Endothelial cell (in vitro differentiated cells): ENCODE results near the gene IQGAP1. TPM values are rescaled to one million over a fixed set of nuclear protein-coding genes. Genes with fewer than 3 reads are reported as not detected.
A peak's percentile ranks its signal among the peaks of the same experiment; 100 is the strongest.

Experiments
- DNase-seq: peaks from one replicate; pipeline ENCODE4 v3.0.0; 2021; ENCODE audit warnings: low spot score
- H3K27ac Mint-ChIP-seq: one replicate; pipeline ENCODE4 v1.8.0; 2021; ENCODE audit warnings: mixed read lengths, inconsistent platforms; ENCODE audit not compliant: unreplicated experiment
- H3K27me3 Mint-ChIP-seq: one replicate; pipeline ENCODE4 v1.8.0; 2021; ENCODE audit warnings: mild to moderate bottlenecking, moderate library complexity, mixed read lengths, inconsistent platforms; ENCODE audit not compliant: unreplicated experiment
- H3K36me3 Mint-ChIP-seq: one replicate; pipeline ENCODE4 v1.8.0; 2021; ENCODE audit warnings: mild to moderate bottlenecking, low read depth, mixed read lengths, inconsistent platforms; ENCODE audit not compliant: unreplicated experiment
- H3K4me1 Mint-ChIP-seq: one replicate; pipeline ENCODE4 v1.8.0; 2021; ENCODE audit warnings: mild to moderate bottlenecking, mixed read lengths, inconsistent platforms; ENCODE audit not compliant: unreplicated experiment
- H3K4me3 Mint-ChIP-seq: one replicate; pipeline ENCODE4 v1.8.0; 2021; ENCODE audit warnings: mild to moderate bottlenecking, mixed read lengths, inconsistent platforms; ENCODE audit not compliant: unreplicated experiment
- H3K9me3 Mint-ChIP-seq: one replicate; pipeline ENCODE4 v1.8.0; 2021; ENCODE audit warnings: mixed read lengths, inconsistent platforms; ENCODE audit not compliant: unreplicated experiment
- total RNA-seq: library from RNA; stranded (reverse); fragmentation: NEBNext Ultra II Directional; extraction: Animal tissue kit (Norgen Biotek cat#: 25700); gene quantifications from one replicate; pipeline ENCODE4 v1.2.1, GENCODE V29; 2021; ENCODE audit not compliant: unreplicated experiment
- TF ChIP-seq, protein P1 (sequence below): fragments of 200-600 bp; sonication (generic); IDR thresholded peaks from one replicate; pipeline ENCODE4 v1.5.0; 2021; ENCODE audit warnings: antibody characterized with exemption; ENCODE audit not compliant: unreplicated experiment

IQGAP1 gene
- total RNA-seq, 1 donor from 2014 or later, result 86.4 TPM

DNA sequence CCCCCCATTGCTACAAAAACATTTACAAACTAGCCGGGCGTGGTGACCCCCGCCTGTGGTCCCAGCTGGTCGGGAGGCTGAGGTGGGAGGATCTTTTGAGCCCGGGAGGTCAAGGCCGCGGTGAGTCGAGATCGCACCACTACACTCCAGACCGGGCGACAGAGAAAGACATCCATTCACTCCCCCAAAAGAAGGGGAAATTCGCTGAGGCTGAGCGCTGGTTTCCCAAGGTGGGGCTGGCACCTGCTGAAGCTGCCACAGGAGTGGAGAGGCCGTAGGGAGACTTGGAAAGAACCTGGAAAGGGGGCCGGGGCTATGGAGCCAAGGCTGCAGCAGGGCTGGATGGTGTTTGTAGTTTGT is 140.9 kb downstream of the IQGAP1 start:
- Mint-ChIP-seq H3K27me3 (peaks cover 3% of the 10 kb centered on the region), H3K27ac (peak overlapping the region; percentile 38), H3K36me3 (peaks cover 5% of the 10 kb centered on the region), H3K4me1 (peaks cover 3% of the 10 kb centered on the region), H3K9me3 (no peaks in the 10 kb centered on the region), H3K4me3 (peak overlapping the region; percentile 91)
- TF ChIP-seq, protein P1, sequence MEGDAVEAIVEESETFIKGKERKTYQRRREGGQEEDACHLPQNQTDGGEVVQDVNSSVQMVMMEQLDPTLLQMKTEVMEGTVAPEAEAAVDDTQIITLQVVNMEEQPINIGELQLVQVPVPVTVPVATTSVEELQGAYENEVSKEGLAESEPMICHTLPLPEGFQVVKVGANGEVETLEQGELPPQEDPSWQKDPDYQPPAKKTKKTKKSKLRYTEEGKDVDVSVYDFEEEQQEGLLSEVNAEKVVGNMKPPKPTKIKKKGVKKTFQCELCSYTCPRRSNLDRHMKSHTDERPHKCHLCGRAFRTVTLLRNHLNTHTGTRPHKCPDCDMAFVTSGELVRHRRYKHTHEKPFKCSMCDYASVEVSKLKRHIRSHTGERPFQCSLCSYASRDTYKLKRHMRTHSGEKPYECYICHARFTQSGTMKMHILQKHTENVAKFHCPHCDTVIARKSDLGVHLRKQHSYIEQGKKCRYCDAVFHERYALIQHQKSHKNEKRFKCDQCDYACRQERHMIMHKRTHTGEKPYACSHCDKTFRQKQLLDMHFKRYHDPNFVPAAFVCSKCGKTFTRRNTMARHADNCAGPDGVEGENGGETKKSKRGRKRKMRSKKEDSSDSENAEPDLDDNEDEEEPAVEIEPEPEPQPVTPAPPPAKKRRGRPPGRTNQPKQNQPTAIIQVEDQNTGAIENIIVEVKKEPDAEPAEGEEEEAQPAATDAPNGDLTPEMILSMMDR, result no peak
- DNase-seq, result no peak

DNA sequence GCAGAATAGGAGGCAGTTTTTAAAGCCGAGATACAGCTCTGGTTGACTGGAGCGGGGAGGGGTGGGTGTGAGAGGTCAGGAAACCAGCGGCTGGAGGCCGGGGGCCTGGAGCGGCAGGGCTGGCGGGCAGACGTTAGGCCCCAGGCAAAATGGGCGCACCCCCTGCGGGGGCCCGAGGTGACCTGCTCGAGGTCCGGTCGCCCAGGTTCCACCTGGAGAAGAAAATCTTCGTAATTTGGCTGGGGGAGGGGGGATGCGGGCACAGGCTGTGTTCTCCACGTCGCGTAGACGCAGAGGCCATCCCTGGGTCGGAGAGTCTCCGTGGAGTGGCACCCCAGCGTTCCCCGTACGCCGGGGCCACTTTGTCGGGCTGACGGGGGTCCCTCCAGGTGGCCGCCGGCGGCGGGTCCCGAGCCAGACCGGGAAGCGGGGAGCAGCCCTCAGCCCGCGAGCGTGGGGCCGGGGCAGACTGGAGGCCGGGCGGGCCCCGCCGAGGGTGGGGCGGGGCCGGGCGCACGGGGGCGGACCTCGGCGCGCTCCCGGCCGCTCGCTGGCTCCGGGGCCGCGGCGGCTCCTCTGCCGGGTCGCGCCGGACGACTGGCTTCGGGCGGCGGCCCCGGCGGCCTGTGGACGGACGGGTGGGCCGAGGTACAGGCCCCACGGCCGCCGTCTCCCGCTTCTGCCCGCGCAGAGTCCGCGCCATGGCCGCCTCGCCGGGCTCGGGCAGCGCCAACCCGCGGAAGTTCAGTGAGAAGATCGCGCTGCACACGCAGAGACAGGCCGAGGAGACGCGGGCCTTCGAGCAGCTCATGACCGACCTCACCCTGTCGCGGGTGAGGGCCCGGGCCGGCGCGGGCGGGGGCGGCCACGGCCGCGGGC is 141.6 kb downstream of the IQGAP1 start, which contains the start of gene CRTC3:
Gene CRTC3 (plus strand): TSS at position 553 of the 879 bp plus-strand sequence. CDS start 149 bp downstream, at position 702.
- Mint-ChIP-seq H3K27me3 (peaks cover 5% of the 10 kb centered on the region), H3K4me1 (peaks cover 3% of the 10 kb centered on the region), H3K4me3 (peak within 1 kb of the TSS; percentile 91), H3K9me3 (no peaks in the 10 kb centered on the region), H3K36me3 (peaks cover 6% of the 10 kb centered on the region), H3K27ac (peak within 1 kb of the TSS; percentile 38)
- DNase-seq, result peak; percentile 53
- TF ChIP-seq, protein P1, result no peak

DNA sequence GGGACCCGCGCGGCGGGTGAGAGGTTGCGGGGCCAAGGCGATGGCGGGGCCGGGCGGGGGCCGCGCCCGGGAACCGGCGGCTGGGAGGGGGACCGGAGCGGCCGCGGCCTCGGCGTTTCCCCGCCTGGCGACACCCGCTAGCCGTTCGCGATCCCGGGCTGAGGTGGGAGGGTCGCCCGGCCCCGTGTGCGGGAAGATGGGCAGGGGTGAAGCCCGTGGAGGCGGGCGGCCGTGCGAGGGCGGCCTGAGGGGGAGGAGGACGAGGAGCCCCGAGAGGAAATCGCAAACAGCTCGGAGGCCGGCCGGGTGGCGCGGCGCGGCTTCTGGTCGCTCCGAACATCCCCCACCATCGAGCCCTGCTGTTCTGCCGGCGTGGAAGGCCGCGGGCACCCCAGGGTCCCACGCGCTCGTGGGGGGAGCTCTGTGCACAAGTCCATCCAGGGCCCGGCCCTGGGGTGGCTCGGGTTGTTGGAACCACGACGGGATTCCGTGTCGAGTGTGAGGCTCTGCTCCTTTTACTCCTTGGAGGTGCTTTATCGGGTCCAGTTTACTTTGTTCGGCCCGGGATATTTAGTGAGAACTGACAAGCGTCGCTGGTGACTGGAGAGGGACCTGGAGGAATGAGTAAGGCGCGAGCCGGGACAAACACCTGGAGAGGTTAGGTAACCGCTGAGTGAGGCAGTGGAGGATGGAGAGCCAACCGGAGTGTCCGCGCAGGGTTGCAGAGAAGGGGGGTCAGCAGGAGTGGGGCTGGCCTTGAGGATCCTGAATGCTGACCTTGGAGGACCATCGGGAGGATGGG is 142.4 kb downstream of the IQGAP1 start:
- peak; percentile 52 for DNase-seq
- H3K9me3 Mint-ChIP-seq, result no peaks in the 10 kb centered on the region
- peaks cover 5% of the 10 kb centered on the region for H3K27me3 Mint-ChIP-seq
- TF ChIP-seq, protein P1, result no peak
- H3K4me1 Mint-ChIP-seq, result peaks cover 3% of the 10 kb centered on the region
- peak overlapping the region; percentile 87 for H3K4me3 Mint-ChIP-seq
- peaks cover 6% of the 10 kb centered on the region for H3K36me3 Mint-ChIP-seq
- H3K27ac Mint-ChIP-seq, result no peak overlapping the region

DNA sequence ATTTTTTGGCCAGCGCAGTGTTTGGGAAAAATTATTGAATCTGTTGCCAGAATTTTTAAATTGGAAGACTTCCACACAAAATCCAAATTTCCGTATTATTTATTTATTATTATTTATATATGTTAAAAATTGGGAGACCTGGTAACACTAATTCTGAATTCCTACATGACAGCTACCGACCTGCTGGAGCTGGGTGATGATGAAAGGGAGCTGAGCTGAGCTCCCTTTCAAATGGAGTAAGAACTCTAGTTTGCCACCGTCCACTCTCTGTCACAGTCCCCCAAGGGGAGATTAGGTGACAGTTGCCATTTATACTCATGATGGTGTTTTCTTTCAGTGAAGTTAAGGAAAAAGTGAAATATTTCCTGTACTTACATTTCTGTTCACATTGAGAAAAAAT is 143.1 kb downstream of the IQGAP1 start:
- Mint-ChIP-seq H3K4me3 (peak overlapping the region; percentile 86), H3K4me1 (peaks cover 3% of the 10 kb centered on the region), H3K27me3 (peaks cover 5% of the 10 kb centered on the region), H3K27ac (no peak overlapping the region), H3K36me3 (peaks cover 6% of the 10 kb centered on the region), H3K9me3 (no peaks in the 10 kb centered on the region)
- TF ChIP-seq, protein P1, result no peak
- no peak for DNase-seq
